K562 (cell line): ENCODE results near the gene DENND10. TPM values are rescaled to one million over a fixed set of nuclear protein-coding genes. Genes with fewer than 3 reads are reported as not detected.
A peak's percentile ranks its signal among the peaks of the same experiment; 100 is the strongest.

Experiments used
- CEBPB ChIP-seq: fragments of 450-650 bp; IDR thresholded peaks from 2 replicates; pipeline ENCODE4 v1.6.1; 2016; ENCODE audit warnings: missing genetic modification characterization, missing compliant biosample characterization
- CHD1 ChIP-seq: fragments of 200-600 bp; sonication (generic); IDR thresholded peaks from one replicate; pipeline ENCODE4 v1.6.1; 2012; ENCODE audit warnings: mild to moderate bottlenecking, moderate library complexity, low read length, inconsistent platforms
- HDAC2 ChIP-seq: fragments of 450-650 bp; IDR thresholded peaks from 2 replicates; pipeline ENCODE4 v1.6.1; 2016; ENCODE audit warnings: mild to moderate bottlenecking
- ILF3 ChIP-seq: fragments of 450-650 bp; IDR thresholded peaks from 2 replicates; pipeline ENCODE4 v1.6.1; 2018; ENCODE audit warnings: antibody characterized with exemption, mild to moderate bottlenecking, moderate library complexity, borderline replicate concordance
- KDM1A ChIP-seq, 2 experiments: fragments of 450-650 bp; IDR thresholded peaks; 2 replicates each; pipeline ENCODE4 v1.6.1; 2016; ENCODE audit warnings: mild to moderate bottlenecking in 2 of 2
- PHF20 ChIP-seq: fragments of 450-650 bp; IDR thresholded peaks from 2 replicates; pipeline ENCODE4 v1.6.1; 2018; ENCODE audit not compliant: partially characterized antibody
- SRSF3 ChIP-seq: fragments of 200-400 bp; formaldehyde crosslinking; IDR thresholded peaks from 2 replicates; pipeline ENCODE4 v1.6.1; 2016; ENCODE audit warnings: mild to moderate bottlenecking, low read length, moderate library complexity; ENCODE audit not compliant: insufficient read depth
- TBP ChIP-seq: optimal IDR thresholded peaks from 2 replicates; pipeline ENCODE3; 2011; ENCODE audit warnings: low read depth, low read length, improper control_type of control experiment
- ZNF584 ChIP-seq: fragments of 200-800 bp; sonication (Bioruptor generic); IDR thresholded peaks from 2 replicates; pipeline ENCODE4 v1.6.1; 2016; ENCODE audit warnings: low read depth, mild to moderate bottlenecking, missing genetic modification characterization, missing compliant biosample characterization
- ZNF778 ChIP-seq: fragments of 450-650 bp; formaldehyde crosslinking; IDR thresholded peaks from 2 replicates; pipeline ENCODE4 v1.4.0; 2020; ENCODE audit warnings: mild to moderate bottlenecking, moderate library complexity
- polyA plus RNA-seq, 8 experiments: library from polyadenylated mRNA; depleted of rRNA in 4 of 8; stranded (reverse) in 5 of 8; unstranded in 3 of 8; fragments of >200 nt; fragmentation: Nextera tagmentation in 2 of 8; fragmentation: Illumina TruSeq in 1 of 8; extraction: Ambion mirVana in 2 of 8; extraction: Trizol in 1 of 8; gene quantifications; 2 replicates each; pipeline versions ENCODE4 v1.2.1 to v1.2.3, GENCODE V29; 2011 to 2014; ENCODE audit warnings: inconsistent platforms in 1 of 8, missing spikeins in 1 of 8
- total RNA-seq, 7 experiments: library from RNA; depleted of rRNA in 6 of 7; stranded (reverse); fragments of >200 nt in 6 of 7; fragmentation: Illumina TruSeq in 2 of 7; extraction: Trizol in 2 of 7; gene quantifications; 2 replicates each; pipeline versions ENCODE4 v1.2.1 to v1.2.3, GENCODE V29; 2011 to 2021; ENCODE audit warnings: low replicate concordance in 1 of 7
- TF ChIP-seq, protein P1 (sequence below), 2 experiments: fragments of 450-650 bp; IDR thresholded peaks; 2 replicates each; pipeline ENCODE4 v1.6.1; 2018; ENCODE audit warnings: mild to moderate bottlenecking in 2 of 2, low read depth in 1 of 2; ENCODE audit not compliant: partially characterized antibody in 2 of 2
- TF ChIP-seq, protein P2 (sequence below): fragments of 250-450 bp; sonication (Bioruptor Pico); IDR thresholded peaks from 2 replicates; pipeline ENCODE4 v1.4.0; 2020; ENCODE audit warnings: mild to moderate bottlenecking, moderate library complexity, borderline replicate concordance
- TF ChIP-seq, protein P3 (sequence below): sonication (generic); formaldehyde crosslinking; IDR thresholded peaks from 2 replicates; pipeline ENCODE4 v1.8.0; 2022; ENCODE audit warnings: mild to moderate bottlenecking, missing genetic modification reagents
- TF ChIP-seq, protein P4 (sequence below): fragments of 150-350 bp; conservative IDR thresholded peaks from 2 replicates; pipeline ENCODE4 v1.6.1; 2014; ENCODE audit warnings: low read length
- TF ChIP-seq, protein P5 (sequence below): fragments of 450-650 bp; conservative IDR thresholded peaks from 2 replicates; pipeline ENCODE4 v1.6.1; 2016; ENCODE audit warnings: missing genetic modification characterization, low read depth, mild to moderate bottlenecking, missing compliant biosample characterization, moderate library complexity

DENND10 gene
- total and polyA plus RNA-seq, 9 of the 15 experiments (the other 6 are each of a cell fraction or from before 2014, with no cell fraction given): 9.4 to 20.0 (median 12.5) TPM

DNA sequence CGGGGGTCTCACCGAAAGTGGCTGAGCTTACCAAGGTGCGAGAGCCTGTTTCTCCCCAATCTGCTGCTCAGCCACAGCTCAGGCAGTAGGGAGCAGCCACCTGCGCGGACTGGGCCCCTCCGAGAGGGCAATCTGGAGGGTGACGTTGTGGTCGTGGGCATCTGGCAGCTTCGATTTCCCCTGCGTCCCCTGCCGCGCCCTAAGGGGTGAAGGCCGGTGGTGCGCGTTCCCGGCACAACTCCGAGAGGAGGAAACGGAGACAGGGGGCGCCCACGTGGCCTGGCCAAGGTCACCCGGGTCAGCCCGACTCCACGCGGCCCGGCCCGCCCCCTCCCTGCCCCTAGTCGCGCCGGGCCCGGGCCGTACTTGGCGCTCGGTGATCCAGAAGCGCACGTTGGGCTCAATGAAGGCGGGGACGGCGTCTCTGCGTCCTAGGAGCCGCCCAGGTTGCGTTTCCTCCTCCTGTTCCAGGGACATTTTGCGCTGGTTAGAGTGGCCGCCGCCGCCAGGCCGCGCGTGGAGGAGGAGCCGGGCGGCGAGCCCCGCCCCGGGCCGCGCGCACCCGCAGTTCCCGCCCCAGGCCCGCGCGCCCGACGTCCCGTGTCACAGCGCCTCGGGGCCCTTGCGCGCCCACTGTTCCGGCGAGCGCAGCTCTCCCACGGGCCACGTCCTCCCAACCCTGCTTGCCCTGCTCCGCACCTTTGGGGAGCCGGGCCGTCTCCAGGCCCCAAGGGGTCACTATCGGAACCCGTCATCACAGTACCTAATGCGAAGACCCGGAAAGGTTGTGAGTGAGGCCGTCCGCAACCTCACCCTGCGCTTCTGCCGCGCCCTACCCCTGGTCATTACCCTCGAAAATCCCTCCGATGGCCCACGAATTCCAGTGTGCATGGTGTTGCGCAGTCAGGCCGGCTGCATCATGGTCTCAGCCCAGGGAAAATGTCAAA lies 61.5 kb downstream of the DENND10 start, which contains the start of gene SFXN4 (continued):
- TF ChIP-seq, protein P1, sequence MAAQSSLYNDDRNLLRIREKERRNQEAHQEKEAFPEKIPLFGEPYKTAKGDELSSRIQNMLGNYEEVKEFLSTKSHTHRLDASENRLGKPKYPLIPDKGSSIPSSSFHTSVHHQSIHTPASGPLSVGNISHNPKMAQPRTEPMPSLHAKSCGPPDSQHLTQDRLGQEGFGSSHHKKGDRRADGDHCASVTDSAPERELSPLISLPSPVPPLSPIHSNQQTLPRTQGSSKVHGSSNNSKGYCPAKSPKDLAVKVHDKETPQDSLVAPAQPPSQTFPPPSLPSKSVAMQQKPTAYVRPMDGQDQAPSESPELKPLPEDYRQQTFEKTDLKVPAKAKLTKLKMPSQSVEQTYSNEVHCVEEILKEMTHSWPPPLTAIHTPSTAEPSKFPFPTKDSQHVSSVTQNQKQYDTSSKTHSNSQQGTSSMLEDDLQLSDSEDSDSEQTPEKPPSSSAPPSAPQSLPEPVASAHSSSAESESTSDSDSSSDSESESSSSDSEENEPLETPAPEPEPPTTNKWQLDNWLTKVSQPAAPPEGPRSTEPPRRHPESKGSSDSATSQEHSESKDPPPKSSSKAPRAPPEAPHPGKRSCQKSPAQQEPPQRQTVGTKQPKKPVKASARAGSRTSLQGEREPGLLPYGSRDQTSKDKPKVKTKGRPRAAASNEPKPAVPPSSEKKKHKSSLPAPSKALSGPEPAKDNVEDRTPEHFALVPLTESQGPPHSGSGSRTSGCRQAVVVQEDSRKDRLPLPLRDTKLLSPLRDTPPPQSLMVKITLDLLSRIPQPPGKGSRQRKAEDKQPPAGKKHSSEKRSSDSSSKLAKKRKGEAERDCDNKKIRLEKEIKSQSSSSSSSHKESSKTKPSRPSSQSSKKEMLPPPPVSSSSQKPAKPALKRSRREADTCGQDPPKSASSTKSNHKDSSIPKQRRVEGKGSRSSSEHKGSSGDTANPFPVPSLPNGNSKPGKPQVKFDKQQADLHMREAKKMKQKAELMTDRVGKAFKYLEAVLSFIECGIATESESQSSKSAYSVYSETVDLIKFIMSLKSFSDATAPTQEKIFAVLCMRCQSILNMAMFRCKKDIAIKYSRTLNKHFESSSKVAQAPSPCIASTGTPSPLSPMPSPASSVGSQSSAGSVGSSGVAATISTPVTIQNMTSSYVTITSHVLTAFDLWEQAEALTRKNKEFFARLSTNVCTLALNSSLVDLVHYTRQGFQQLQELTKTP (IDR thresholded peaks at IDR 0.05; ENCODE audit: low read depth in 1 of 2, partially characterized antibody in 2 of 2): no peak
- TF ChIP-seq, protein P2, sequence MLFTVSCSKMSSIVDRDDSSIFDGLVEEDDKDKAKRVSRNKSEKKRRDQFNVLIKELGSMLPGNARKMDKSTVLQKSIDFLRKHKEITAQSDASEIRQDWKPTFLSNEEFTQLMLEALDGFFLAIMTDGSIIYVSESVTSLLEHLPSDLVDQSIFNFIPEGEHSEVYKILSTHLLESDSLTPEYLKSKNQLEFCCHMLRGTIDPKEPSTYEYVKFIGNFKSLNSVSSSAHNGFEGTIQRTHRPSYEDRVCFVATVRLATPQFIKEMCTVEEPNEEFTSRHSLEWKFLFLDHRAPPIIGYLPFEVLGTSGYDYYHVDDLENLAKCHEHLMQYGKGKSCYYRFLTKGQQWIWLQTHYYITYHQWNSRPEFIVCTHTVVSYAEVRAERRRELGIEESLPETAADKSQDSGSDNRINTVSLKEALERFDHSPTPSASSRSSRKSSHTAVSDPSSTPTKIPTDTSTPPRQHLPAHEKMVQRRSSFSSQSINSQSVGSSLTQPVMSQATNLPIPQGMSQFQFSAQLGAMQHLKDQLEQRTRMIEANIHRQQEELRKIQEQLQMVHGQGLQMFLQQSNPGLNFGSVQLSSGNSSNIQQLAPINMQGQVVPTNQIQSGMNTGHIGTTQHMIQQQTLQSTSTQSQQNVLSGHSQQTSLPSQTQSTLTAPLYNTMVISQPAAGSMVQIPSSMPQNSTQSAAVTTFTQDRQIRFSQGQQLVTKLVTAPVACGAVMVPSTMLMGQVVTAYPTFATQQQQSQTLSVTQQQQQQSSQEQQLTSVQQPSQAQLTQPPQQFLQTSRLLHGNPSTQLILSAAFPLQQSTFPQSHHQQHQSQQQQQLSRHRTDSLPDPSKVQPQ (CRISPR knock-in tag): no peak
- TF ChIP-seq ILF3: no peak
- no peak for TF ChIP-seq HDAC2
- TF ChIP-seq, protein P3, sequence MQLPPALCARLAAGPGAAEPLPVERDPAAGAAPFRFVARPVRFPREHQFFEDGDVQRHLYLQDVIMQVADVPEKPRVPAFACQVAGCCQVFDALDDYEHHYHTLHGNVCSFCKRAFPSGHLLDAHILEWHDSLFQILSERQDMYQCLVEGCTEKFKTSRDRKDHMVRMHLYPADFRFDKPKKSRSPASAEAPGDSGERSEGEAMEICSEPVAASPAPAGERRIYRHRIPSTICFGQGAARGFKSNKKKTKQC (CRISPR knock-in tag): no peak; the same call in none of the 2 replicates
- TF ChIP-seq ZNF778 (CRISPR knock-in tag): no peak
- no peak for TF ChIP-seq KDM1A (IDR thresholded peaks at IDR 0.05)
- TF ChIP-seq, protein P4, sequence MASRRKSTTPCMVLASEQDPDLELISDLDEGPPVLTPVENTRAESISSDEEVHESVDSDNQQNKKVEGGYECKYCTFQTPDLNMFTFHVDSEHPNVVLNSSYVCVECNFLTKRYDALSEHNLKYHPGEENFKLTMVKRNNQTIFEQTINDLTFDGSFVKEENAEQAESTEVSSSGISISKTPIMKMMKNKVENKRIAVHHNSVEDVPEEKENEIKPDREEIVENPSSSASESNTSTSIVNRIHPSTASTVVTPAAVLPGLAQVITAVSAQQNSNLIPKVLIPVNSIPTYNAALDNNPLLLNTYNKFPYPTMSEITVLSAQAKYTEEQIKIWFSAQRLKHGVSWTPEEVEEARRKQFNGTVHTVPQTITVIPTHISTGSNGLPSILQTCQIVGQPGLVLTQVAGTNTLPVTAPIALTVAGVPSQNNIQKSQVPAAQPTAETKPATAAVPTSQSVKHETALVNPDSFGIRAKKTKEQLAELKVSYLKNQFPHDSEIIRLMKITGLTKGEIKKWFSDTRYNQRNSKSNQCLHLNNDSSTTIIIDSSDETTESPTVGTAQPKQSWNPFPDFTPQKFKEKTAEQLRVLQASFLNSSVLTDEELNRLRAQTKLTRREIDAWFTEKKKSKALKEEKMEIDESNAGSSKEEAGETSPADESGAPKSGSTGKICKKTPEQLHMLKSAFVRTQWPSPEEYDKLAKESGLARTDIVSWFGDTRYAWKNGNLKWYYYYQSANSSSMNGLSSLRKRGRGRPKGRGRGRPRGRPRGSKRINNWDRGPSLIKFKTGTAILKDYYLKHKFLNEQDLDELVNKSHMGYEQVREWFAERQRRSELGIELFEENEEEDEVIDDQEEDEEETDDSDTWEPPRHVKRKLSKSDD: no peak
- no peak for TF ChIP-seq ZNF584 (CRISPR knock-in tag)
- TF ChIP-seq TBP: peak; percentile 40
- no peak for TF ChIP-seq CHD1
- TF ChIP-seq CEBPB (tag): no peak
- TF ChIP-seq, protein P5, sequence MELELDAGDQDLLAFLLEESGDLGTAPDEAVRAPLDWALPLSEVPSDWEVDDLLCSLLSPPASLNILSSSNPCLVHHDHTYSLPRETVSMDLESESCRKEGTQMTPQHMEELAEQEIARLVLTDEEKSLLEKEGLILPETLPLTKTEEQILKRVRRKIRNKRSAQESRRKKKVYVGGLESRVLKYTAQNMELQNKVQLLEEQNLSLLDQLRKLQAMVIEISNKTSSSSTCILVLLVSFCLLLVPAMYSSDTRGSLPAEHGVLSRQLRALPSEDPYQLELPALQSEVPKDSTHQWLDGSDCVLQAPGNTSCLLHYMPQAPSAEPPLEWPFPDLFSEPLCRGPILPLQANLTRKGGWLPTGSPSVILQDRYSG: peak; percentile 76
- no peak for TF ChIP-seq PHF20
- no peak for TF ChIP-seq SRSF3
